Mesendoderm (in vitro differentiated cells): ENCODE data around the gene ATG101.

Source experiments
- DNase-seq: peaks from one replicate; pipeline ENCODE4 v3.0.0; 2013
- H2AK5ac ChIP-seq: 2 replicates; pipeline ENCODE4 v1.6.1; 2013; ENCODE audit warnings: low read length, inconsistent platforms
- H2BK120ac ChIP-seq: 2 replicates; pipeline ENCODE4 v1.6.1; 2013; ENCODE audit warnings: low read depth, mild to moderate bottlenecking, low read length, moderate library complexity, mixed read lengths
- H2BK15ac ChIP-seq: replicated peaks from 2 replicates; pipeline ENCODE4 v1.6.1; 2013; ENCODE audit warnings: low read depth, mild to moderate bottlenecking, moderate library complexity
- H2BK5ac ChIP-seq: 2 replicates; pipeline ENCODE4 v1.6.1; 2013; ENCODE audit warnings: low read length, inconsistent platforms
- H3K18ac ChIP-seq: 2 replicates; pipeline ENCODE4 v1.6.1; 2013; ENCODE audit warnings: mild to moderate bottlenecking, low read length, mixed read lengths
- H3K23ac ChIP-seq: one replicate; pipeline ENCODE4 v1.6.1; 2013; ENCODE audit warnings: low read length
- H3K27ac ChIP-seq: 2 replicates; pipeline ENCODE4 v1.5.1; 2013; ENCODE audit warnings: low read depth, mild to moderate bottlenecking, inconsistent platforms, low read length, moderate library complexity
- H3K27me3 ChIP-seq: 2 replicates; pipeline ENCODE4 v1.6.1; 2013; ENCODE audit warnings: low read length, control low read depth, mild to moderate bottlenecking, inconsistent platforms; ENCODE audit not compliant: insufficient read depth, poor library complexity
- H3K36me3 ChIP-seq: 2 replicates; pipeline ENCODE4 v1.6.1; 2013; ENCODE audit warnings: low read length, inconsistent platforms; ENCODE audit not compliant: control insufficient read depth, insufficient read depth
- H3K4ac ChIP-seq: one replicate; pipeline ENCODE4 v1.6.1; 2013; ENCODE audit warnings: low read depth, mild to moderate bottlenecking, low read length, moderate library complexity
- H3K4me1 ChIP-seq: 2 replicates; pipeline ENCODE4 v1.6.1; 2013; ENCODE audit warnings: low read depth, low read length, inconsistent platforms; ENCODE audit not compliant: control insufficient read depth
- H3K4me2 ChIP-seq: 2 replicates; pipeline ENCODE4 v1.6.1; 2013; ENCODE audit warnings: low read length
- H3K4me3 ChIP-seq: 2 replicates; pipeline ENCODE4 v1.5.1; 2013; ENCODE audit warnings: mild to moderate bottlenecking, low read length
- H3K56ac ChIP-seq: one replicate; pipeline ENCODE4 v1.6.1; 2013; ENCODE audit warnings: low read length
- H3K79me1 ChIP-seq: 2 replicates; pipeline ENCODE4 v1.6.1; 2013; ENCODE audit warnings: low read length, inconsistent platforms
- H3K79me2 ChIP-seq: 2 replicates; pipeline ENCODE4 v1.6.1; 2013; ENCODE audit warnings: mild to moderate bottlenecking, low read length; ENCODE audit not compliant: control insufficient read depth, insufficient read depth
- H3K9ac ChIP-seq: 2 replicates; pipeline ENCODE4 v1.6.1; 2013; ENCODE audit warnings: low read length, inconsistent platforms
- H4K5ac ChIP-seq: one replicate; pipeline ENCODE4 v1.6.1; 2013; ENCODE audit warnings: low read length
- H4K8ac ChIP-seq: one replicate; pipeline ENCODE4 v1.6.1; 2013; ENCODE audit warnings: low read depth, mild to moderate bottlenecking, control low read depth, low read length, moderate library complexity
- WGBS: extraction: QIAGEN DNeasy Blood & Tissue Kit; methylation state at CpG from one replicate; pipeline ENCODE4 v1.1.7; 2013; ENCODE audit warnings: low lambda C conversion rate, missing lambda C conversion rate; ENCODE audit not compliant: insufficient coverage; ENCODE audit errors: extremely low coverage; 5-methylcytosine and 5-hydroxymethylcytosine counted together

The ATG101 gene

GRCh38 chr12:52062167-52063081, 7.4 kb upstream of the ATG101 start:
- Histone ChIP-seq H3K79me2 (no peaks in the 10 kb centered on the region), H4K5ac (no peak overlapping the region), H4K8ac (no peak overlapping the region), H3K56ac (no peak overlapping the region), H3K27ac (no peak overlapping the region), H3K9ac (no peak overlapping the region), H3K4me1 (no peaks in the 10 kb centered on the region), H2BK15ac (no peak overlapping the region), H3K18ac (no peak overlapping the region), H3K27me3 (no peaks in the 10 kb centered on the region), H2BK120ac (no peak overlapping the region), H2BK5ac (no peak overlapping the region), H3K23ac (no peak overlapping the region), H3K4me2 (no peak overlapping the region), H3K79me1 (no peaks in the 10 kb centered on the region), H3K36me3 (no peaks in the 10 kb centered on the region), H3K4me3 (no peak overlapping the region), H2AK5ac (no peak overlapping the region), H3K4ac (no peak overlapping the region)
- DNase-seq = no peak
- no CpG with 5 or more reads among the region's 6 CpGs for WGBS

- no peak for DNase-seq
- Histone ChIP-seq H3K4ac (no peak overlapping the region), H2BK15ac (no peak overlapping the region), H3K18ac (no peak overlapping the region), H3K36me3 (no peaks in the 10 kb centered on the region), H3K27me3 (no peaks in the 10 kb centered on the region), H4K5ac (no peak overlapping the region), H3K23ac (no peak overlapping the region), H3K9ac (no peak overlapping the region), H3K4me3 (no peak overlapping the region), H4K8ac (no peak overlapping the region), H3K4me1 (no peaks in the 10 kb centered on the region), H3K79me1 (no peaks in the 10 kb centered on the region), H3K56ac (no peak overlapping the region), H2BK5ac (no peak overlapping the region), H3K79me2 (no peaks in the 10 kb centered on the region), H2AK5ac (no peak overlapping the region), H2BK120ac (no peak overlapping the region), H3K4me2 (no peak overlapping the region), H3K27ac (no peak overlapping the region)
- WGBS = no CpG with 5 or more reads among the region's 20 CpGs
Observed at GRCh38 chr12:52063082-52063924, 6.5 kb upstream of the ATG101 start.

GRCh38 chr12:52063981-52064649, 5.7 kb upstream of the ATG101 start:
- no peaks in the 10 kb centered on the region for H3K79me2 ChIP-seq
- H3K4me1 ChIP-seq = no peaks in the 10 kb centered on the region
- no peak overlapping the region for H3K4me2 ChIP-seq
- no peak overlapping the region for H3K18ac ChIP-seq
- H2AK5ac ChIP-seq = no peak overlapping the region
- no peak overlapping the region for H4K8ac ChIP-seq
- no peaks in the 10 kb centered on the region for H3K36me3 ChIP-seq
- no peak overlapping the region for H3K56ac ChIP-seq
- no CpG with 5 or more reads among the region's 12 CpGs for whole genome bisulfite sequencing
- no peak overlapping the region for H3K27ac ChIP-seq
- no peak overlapping the region for H2BK120ac ChIP-seq
- no peaks in the 10 kb centered on the region for H3K27me3 ChIP-seq
- no peak overlapping the region for H3K23ac ChIP-seq
- H3K79me1 ChIP-seq = no peaks in the 10 kb centered on the region
- H3K4me3 ChIP-seq = no peak overlapping the region
- no peak overlapping the region for H2BK5ac ChIP-seq
- no peak overlapping the region for H3K9ac ChIP-seq
- H2BK15ac ChIP-seq = no peak overlapping the region
- H4K5ac ChIP-seq = no peak overlapping the region
- DNase-seq = no peak
- H3K4ac ChIP-seq = no peak overlapping the region

GRCh38 chr12:52066346-52067080, 3.3 kb upstream of the ATG101 start:
- H2BK15ac ChIP-seq = no peak overlapping the region
- no peak overlapping the region for H2BK5ac ChIP-seq
- H3K79me1 ChIP-seq = peaks cover 10% of the 10 kb centered on the region
- no peak overlapping the region for H2BK120ac ChIP-seq
- DNase-seq = no peak
- peaks cover 6% of the 10 kb centered on the region for H3K4me1 ChIP-seq
- no peak overlapping the region for H3K9ac ChIP-seq
- H2AK5ac ChIP-seq = no peak overlapping the region
- no peak overlapping the region for H3K56ac ChIP-seq
- no peak overlapping the region for H3K4me2 ChIP-seq
- no peaks in the 10 kb centered on the region for H3K36me3 ChIP-seq
- no peaks in the 10 kb centered on the region for H3K27me3 ChIP-seq
- no peak overlapping the region for H3K18ac ChIP-seq
- peaks cover 16% of the 10 kb centered on the region for H3K79me2 ChIP-seq
- H3K4ac ChIP-seq = no peak overlapping the region
- H3K23ac ChIP-seq = no peak overlapping the region
- no peak overlapping the region for H4K8ac ChIP-seq
- no peak overlapping the region for H3K4me3 ChIP-seq
- no peak overlapping the region for H3K27ac ChIP-seq
- WGBS = no CpG with 5 or more reads among the region's 8 CpGs
- no peak overlapping the region for H4K5ac ChIP-seq

GRCh38 chr12:52067081-52067374, 2.8 kb upstream of the ATG101 start:
- H3K36me3 ChIP-seq = no peaks in the 10 kb centered on the region
- no peak overlapping the region for H2BK120ac ChIP-seq
- no peak overlapping the region for H2BK15ac ChIP-seq
- H3K4ac ChIP-seq = no peak overlapping the region
- H3K79me2 ChIP-seq = peaks cover 19% of the 10 kb centered on the region
- no peak overlapping the region for H4K5ac ChIP-seq
- no CpG with 5 or more reads among the region's 3 CpGs for whole genome bisulfite sequencing
- H3K56ac ChIP-seq = no peak overlapping the region
- no peak for DNase-seq
- no peak overlapping the region for H3K4me2 ChIP-seq
- no peaks in the 10 kb centered on the region for H3K27me3 ChIP-seq
- no peak overlapping the region for H3K27ac ChIP-seq
- no peak overlapping the region for H4K8ac ChIP-seq
- no peak overlapping the region for H3K9ac ChIP-seq
- H2BK5ac ChIP-seq = no peak overlapping the region
- no peak overlapping the region for H3K18ac ChIP-seq
- H2AK5ac ChIP-seq = no peak overlapping the region
- H3K4me3 ChIP-seq = no peak overlapping the region
- H3K23ac ChIP-seq = no peak overlapping the region
- peaks cover 6% of the 10 kb centered on the region for H3K4me1 ChIP-seq
- H3K79me1 ChIP-seq = peaks cover 10% of the 10 kb centered on the region
